Endothelial cell (in vitro differentiated cells): Measurements from ENCODE around the gene GNAO1. TPM values are rescaled to one million over a fixed set of nuclear protein-coding genes. Genes with fewer than 3 reads are reported as not detected.

ENCODE experiments used
- DNase-seq: peaks from one replicate; pipeline ENCODE4 v3.0.0; 2021; ENCODE audit warnings: low spot score
- H3K27ac Mint-ChIP-seq: one replicate; pipeline ENCODE4 v1.8.0; 2021; ENCODE audit warnings: mixed read lengths, inconsistent platforms; ENCODE audit not compliant: unreplicated experiment
- H3K27me3 Mint-ChIP-seq: one replicate; pipeline ENCODE4 v1.8.0; 2021; ENCODE audit warnings: mild to moderate bottlenecking, moderate library complexity, mixed read lengths, inconsistent platforms; ENCODE audit not compliant: unreplicated experiment
- H3K36me3 Mint-ChIP-seq: one replicate; pipeline ENCODE4 v1.8.0; 2021; ENCODE audit warnings: mild to moderate bottlenecking, low read depth, mixed read lengths, inconsistent platforms; ENCODE audit not compliant: unreplicated experiment
- H3K4me1 Mint-ChIP-seq: one replicate; pipeline ENCODE4 v1.8.0; 2021; ENCODE audit warnings: mild to moderate bottlenecking, mixed read lengths, inconsistent platforms; ENCODE audit not compliant: unreplicated experiment
- H3K4me3 Mint-ChIP-seq: one replicate; pipeline ENCODE4 v1.8.0; 2021; ENCODE audit warnings: mild to moderate bottlenecking, mixed read lengths, inconsistent platforms; ENCODE audit not compliant: unreplicated experiment
- H3K9me3 Mint-ChIP-seq: one replicate; pipeline ENCODE4 v1.8.0; 2021; ENCODE audit warnings: mixed read lengths, inconsistent platforms; ENCODE audit not compliant: unreplicated experiment
- total RNA-seq: library from RNA; stranded (reverse); fragmentation: NEBNext Ultra II Directional; extraction: Animal tissue kit (Norgen Biotek cat#: 25700); gene quantifications from one replicate; pipeline ENCODE4 v1.2.1, GENCODE V29; 2021; ENCODE audit not compliant: unreplicated experiment
- TF ChIP-seq, protein P1 (sequence below): fragments of 200-600 bp; sonication (generic); IDR thresholded peaks from one replicate; pipeline ENCODE4 v1.5.0; 2021; ENCODE audit warnings: antibody characterized with exemption; ENCODE audit not compliant: unreplicated experiment

GNAO1 gene
- total RNA-seq, 1 donor from 2014 or later: 0.69 TPM

DNA sequence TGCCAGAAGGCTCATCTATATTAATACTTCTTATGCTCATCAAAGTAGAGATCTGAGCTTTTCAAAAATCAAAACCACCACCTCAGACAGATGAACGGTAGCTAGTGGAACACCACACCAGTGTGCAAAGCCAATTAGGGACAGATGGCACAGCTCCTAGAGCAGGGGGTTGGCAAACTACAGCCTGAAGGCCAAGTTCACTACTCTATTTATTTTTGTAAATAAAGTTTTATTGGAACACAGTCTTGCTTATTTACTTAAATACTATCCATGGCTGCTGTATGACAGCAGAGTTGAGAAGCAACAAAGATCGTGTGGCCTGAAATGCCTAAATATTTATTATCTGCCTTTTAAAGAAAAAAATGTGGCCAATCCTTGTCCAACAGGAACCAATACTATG lies 177.3 kb downstream of the GNAO1 start:
- Mint-ChIP-seq H3K9me3 (no peaks in the 10 kb centered on the region), H3K4me1 (peaks cover 3% of the 10 kb centered on the region), H3K36me3 (peaks cover 28% of the 10 kb centered on the region), H3K4me3 (no peak overlapping the region), H3K27ac (no peak overlapping the region), H3K27me3 (peaks cover 4% of the 10 kb centered on the region)
- TF ChIP-seq, protein P1, sequence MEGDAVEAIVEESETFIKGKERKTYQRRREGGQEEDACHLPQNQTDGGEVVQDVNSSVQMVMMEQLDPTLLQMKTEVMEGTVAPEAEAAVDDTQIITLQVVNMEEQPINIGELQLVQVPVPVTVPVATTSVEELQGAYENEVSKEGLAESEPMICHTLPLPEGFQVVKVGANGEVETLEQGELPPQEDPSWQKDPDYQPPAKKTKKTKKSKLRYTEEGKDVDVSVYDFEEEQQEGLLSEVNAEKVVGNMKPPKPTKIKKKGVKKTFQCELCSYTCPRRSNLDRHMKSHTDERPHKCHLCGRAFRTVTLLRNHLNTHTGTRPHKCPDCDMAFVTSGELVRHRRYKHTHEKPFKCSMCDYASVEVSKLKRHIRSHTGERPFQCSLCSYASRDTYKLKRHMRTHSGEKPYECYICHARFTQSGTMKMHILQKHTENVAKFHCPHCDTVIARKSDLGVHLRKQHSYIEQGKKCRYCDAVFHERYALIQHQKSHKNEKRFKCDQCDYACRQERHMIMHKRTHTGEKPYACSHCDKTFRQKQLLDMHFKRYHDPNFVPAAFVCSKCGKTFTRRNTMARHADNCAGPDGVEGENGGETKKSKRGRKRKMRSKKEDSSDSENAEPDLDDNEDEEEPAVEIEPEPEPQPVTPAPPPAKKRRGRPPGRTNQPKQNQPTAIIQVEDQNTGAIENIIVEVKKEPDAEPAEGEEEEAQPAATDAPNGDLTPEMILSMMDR: no peak
- DNase-seq: no peak

DNA sequence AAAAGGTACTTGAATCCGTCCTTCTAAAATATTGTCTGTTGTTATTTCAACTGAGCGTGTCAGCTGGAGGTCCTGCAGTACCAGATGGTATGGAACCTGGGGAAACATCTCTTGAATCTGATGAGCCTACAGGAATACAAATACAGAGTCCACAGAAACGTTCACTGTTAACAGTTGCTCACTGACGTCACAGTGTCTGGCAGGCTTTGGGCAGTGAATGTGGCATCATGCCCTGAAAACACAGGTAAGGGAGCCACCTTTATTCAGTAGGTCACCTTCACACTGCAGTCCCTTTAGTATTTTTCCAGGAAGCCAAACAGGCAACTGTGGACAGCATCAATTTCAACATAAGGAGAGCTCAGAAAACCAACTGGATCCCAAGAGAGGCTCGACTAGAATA lies 177.9 kb downstream of the GNAO1 start:
- peaks cover 28% of the 10 kb centered on the region for H3K36me3 Mint-ChIP-seq
- no peaks in the 10 kb centered on the region for H3K9me3 Mint-ChIP-seq
- no peak overlapping the region for H3K27ac Mint-ChIP-seq
- H3K4me1 Mint-ChIP-seq: peaks cover 3% of the 10 kb centered on the region
- DNase-seq: no peak
- TF ChIP-seq, protein P1: no peak
- H3K4me3 Mint-ChIP-seq: no peak overlapping the region
- peaks cover 4% of the 10 kb centered on the region for H3K27me3 Mint-ChIP-seq

- H3K4me3 Mint-ChIP-seq: no peak overlapping the region
- DNase-seq: no peak
- TF ChIP-seq, protein P1: no peak
- H3K9me3 Mint-ChIP-seq: no peaks in the 10 kb centered on the region
- peaks cover 3% of the 10 kb centered on the region for H3K27me3 Mint-ChIP-seq
- H3K27ac Mint-ChIP-seq: peak overlapping the region; percentile 5
- peaks cover 28% of the 10 kb centered on the region for H3K36me3 Mint-ChIP-seq
- H3K4me1 Mint-ChIP-seq: peaks cover 3% of the 10 kb centered on the region
Observed at GRCh38 chr16:56370185-56370874, 179.0 kb downstream of the GNAO1 start.

GRCh38 chr16:56370875-56371659 lies 179.8 kb downstream of the GNAO1 start:
- no peaks in the 10 kb centered on the region for H3K9me3 Mint-ChIP-seq
- H3K36me3 Mint-ChIP-seq: peaks cover 28% of the 10 kb centered on the region
- H3K4me3 Mint-ChIP-seq: no peak overlapping the region
- H3K27me3 Mint-ChIP-seq: peaks cover 1% of the 10 kb centered on the region
- TF ChIP-seq, protein P1: no peak
- H3K4me1 Mint-ChIP-seq: peaks cover 3% of the 10 kb centered on the region
- DNase-seq: no peak
- H3K27ac Mint-ChIP-seq: no peak overlapping the region

DNA sequence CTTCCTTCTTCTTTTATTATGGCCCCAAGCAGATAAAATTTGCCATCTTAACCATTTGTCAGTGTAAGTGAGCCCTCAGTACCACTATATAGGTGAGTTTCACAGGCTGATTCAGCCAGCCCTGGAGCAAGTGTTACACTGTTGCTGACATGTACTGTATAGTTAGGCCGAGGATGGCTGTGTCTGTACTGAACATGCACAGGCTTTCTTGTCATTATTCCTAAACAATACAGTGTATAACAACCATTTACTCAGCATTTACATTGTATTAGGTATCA lies 180.3 kb downstream of the GNAO1 start:
- no peak for DNase-seq
- TF ChIP-seq, protein P1: no peak
- Mint-ChIP-seq H3K4me1 (peaks cover 3% of the 10 kb centered on the region), H3K36me3 (peaks cover 24% of the 10 kb centered on the region), H3K27ac (no peak overlapping the region), H3K4me3 (no peak overlapping the region), H3K27me3 (peaks cover 1% of the 10 kb centered on the region), H3K9me3 (no peaks in the 10 kb centered on the region)
